H1 (cell line): ENCODE results near the gene ACTL10.

ENCODE experiments used
- BACH1 ChIP-seq: IDR thresholded peaks from 2 replicates; pipeline ENCODE4 v1.6.1; 2012; ENCODE audit warnings: low read length, improper control_type of control experiment
- KDM1A ChIP-seq: fragments of 200-600, 300-600 bp; sonication (generic); IDR thresholded peaks from 2 replicates; pipeline ENCODE4 v1.7.1; 2016; ENCODE audit warnings: mild to moderate bottlenecking, low read length, borderline replicate concordance
- RAD21 ChIP-seq, 2 experiments: IDR thresholded peaks in 1 of 2; conservative IDR thresholded peaks in 1 of 2; 2 replicates each; pipeline ENCODE4 v1.6.1; 2011; ENCODE audit warnings: low read depth in 2 of 2, low read length in 2 of 2, improper control_type of control experiment in 1 of 2, inconsistent platforms in 1 of 2, mild to moderate bottlenecking in 1 of 2, moderate library complexity in 1 of 2
- TF ChIP-seq, protein P1 (sequence below), 3 experiments: IDR thresholded peaks; 1 replicate in 2 of 3; 2 replicates in 1 of 3; pipeline versions ENCODE4 v1.5.1 to v1.6.1; 2011; ENCODE audit warnings: low read length in 3 of 3, mild to moderate bottlenecking in 3 of 3, inconsistent platforms in 2 of 3, low read depth in 1 of 3, moderate library complexity in 1 of 3; ENCODE audit not compliant: insufficient read depth in 1 of 3; ENCODE audit errors: control extremely low read depth in 1 of 3

DNA sequence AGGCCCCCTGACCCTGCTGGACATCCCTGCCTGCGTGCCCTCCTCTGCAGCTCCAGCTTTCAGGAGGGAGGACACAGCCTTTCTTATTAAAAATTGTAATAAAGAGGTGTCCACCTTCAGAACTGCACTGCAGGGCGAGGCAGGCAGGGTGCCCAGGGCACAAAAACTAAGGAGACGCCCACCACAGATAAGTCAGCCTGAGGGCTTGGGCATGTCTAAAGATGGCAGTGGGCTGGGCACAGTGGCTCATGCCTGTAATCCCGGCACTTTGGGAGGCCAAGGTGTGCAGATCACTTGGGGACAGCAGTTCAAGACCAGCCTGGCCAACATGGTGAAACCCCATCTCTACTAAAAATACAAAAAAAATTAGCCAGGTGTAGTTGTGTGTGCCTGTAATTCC is 11.6 kb upstream of the ACTL10 start:
- TF ChIP-seq BACH1 (no peak), RAD21 (IDR thresholded peaks at IDR 0.05 in 1 of 2, conservative IDR thresholded peaks at IDR 0.05 in 1 of 2; ENCODE audit: low read depth in 2 of 2, low read length in 2 of 2) (no peak), KDM1A (no peak)
- TF ChIP-seq, protein P1, sequence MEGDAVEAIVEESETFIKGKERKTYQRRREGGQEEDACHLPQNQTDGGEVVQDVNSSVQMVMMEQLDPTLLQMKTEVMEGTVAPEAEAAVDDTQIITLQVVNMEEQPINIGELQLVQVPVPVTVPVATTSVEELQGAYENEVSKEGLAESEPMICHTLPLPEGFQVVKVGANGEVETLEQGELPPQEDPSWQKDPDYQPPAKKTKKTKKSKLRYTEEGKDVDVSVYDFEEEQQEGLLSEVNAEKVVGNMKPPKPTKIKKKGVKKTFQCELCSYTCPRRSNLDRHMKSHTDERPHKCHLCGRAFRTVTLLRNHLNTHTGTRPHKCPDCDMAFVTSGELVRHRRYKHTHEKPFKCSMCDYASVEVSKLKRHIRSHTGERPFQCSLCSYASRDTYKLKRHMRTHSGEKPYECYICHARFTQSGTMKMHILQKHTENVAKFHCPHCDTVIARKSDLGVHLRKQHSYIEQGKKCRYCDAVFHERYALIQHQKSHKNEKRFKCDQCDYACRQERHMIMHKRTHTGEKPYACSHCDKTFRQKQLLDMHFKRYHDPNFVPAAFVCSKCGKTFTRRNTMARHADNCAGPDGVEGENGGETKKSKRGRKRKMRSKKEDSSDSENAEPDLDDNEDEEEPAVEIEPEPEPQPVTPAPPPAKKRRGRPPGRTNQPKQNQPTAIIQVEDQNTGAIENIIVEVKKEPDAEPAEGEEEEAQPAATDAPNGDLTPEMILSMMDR (IDR thresholded peaks at IDR 0.05; ENCODE audit: control extremely low read depth in 1 of 3, insufficient read depth in 1 of 3, low read depth in 1 of 3, low read length in 3 of 3) = no peak
